ENCODE data around the gene RPS6KA5.

DNA sequence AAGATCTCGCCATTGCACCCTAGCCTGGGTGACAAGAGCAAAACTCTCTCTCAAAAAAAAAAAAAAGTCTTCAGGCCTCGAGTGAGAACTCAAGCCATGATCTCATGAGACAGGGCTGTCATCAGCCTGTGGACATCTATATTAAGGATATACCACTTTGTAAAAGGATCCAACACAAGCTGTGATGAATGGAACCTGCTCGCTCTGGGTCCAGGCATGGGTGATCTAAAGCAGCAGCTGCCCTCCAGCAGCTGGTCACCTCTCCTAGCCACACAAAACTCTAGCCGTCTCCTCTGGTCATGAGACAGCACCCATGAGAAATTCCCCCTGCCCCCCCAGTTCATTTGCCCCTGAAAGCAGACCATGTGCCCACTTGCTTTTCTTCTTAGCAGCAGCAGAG lies 34.3 kb upstream of the RPS6KA5 start:
- TF ChIP-seq, protein P1, sequence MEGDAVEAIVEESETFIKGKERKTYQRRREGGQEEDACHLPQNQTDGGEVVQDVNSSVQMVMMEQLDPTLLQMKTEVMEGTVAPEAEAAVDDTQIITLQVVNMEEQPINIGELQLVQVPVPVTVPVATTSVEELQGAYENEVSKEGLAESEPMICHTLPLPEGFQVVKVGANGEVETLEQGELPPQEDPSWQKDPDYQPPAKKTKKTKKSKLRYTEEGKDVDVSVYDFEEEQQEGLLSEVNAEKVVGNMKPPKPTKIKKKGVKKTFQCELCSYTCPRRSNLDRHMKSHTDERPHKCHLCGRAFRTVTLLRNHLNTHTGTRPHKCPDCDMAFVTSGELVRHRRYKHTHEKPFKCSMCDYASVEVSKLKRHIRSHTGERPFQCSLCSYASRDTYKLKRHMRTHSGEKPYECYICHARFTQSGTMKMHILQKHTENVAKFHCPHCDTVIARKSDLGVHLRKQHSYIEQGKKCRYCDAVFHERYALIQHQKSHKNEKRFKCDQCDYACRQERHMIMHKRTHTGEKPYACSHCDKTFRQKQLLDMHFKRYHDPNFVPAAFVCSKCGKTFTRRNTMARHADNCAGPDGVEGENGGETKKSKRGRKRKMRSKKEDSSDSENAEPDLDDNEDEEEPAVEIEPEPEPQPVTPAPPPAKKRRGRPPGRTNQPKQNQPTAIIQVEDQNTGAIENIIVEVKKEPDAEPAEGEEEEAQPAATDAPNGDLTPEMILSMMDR (IDR thresholded peaks at IDR 0.05) = no peak
- TF ChIP-seq MAFK (IDR thresholded peaks at IDR 0.05; ENCODE audit: partially characterized antibody) = no peak
- no peak for TF ChIP-seq EP300 (IDR thresholded peaks at IDR 0.05)
- TF ChIP-seq, protein P2, sequence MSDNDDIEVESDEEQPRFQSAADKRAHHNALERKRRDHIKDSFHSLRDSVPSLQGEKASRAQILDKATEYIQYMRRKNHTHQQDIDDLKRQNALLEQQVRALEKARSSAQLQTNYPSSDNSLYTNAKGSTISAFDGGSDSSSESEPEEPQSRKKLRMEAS (IDR thresholded peaks at IDR 0.05) = no peak
- no peak for TF ChIP-seq CEBPB (IDR thresholded peaks at IDR 0.05)
